HEK293 (cell line): ENCODE results near the gene PRKCQ.

Experiments used
- ZNF274 ChIP-seq, 2 experiments: fragments of 200-500 bp in 1 of 2; fragments of 450-650 bp in 1 of 2; sonication (Bioruptor generic) in 1 of 2; formaldehyde crosslinking in 1 of 2; IDR thresholded peaks; 2 replicates each; pipeline versions ENCODE4 v1.5.1 to v1.6.1; 2014 to 2016; ENCODE audit warnings: borderline replicate concordance in 1 of 2, inconsistent platforms in 1 of 2, low read length in 1 of 2, missing biosample characterization in 1 of 2, missing genetic modification characterization in 1 of 2
- ZNF404 ChIP-seq: fragments of 450-650 bp; formaldehyde crosslinking; IDR thresholded peaks from 2 replicates; pipeline ENCODE4 v1.5.1; 2017; ENCODE audit warnings: missing biosample characterization, missing genetic modification characterization
- ZNF596 ChIP-seq: fragments of 450-650 bp; IDR thresholded peaks from 2 replicates; pipeline ENCODE4 v1.5.0; 2018; ENCODE audit warnings: missing biosample characterization, mild to moderate bottlenecking, missing genetic modification characterization, moderate library complexity
- ZNF707 ChIP-seq: fragments of 450-650 bp; formaldehyde crosslinking; IDR thresholded peaks from 2 replicates; pipeline ENCODE4 v1.5.1; 2016; ENCODE audit warnings: missing biosample characterization, missing genetic modification characterization
- TF ChIP-seq, protein P1 (sequence below): fragments of 450-650 bp; formaldehyde crosslinking; IDR thresholded peaks from 2 replicates; pipeline ENCODE4 v1.5.1; 2016; ENCODE audit warnings: missing biosample characterization, missing genetic modification characterization
- TF ChIP-seq, protein P2 (sequence below): fragments of 450-650 bp; formaldehyde crosslinking; IDR thresholded peaks from 2 replicates; pipeline ENCODE4 v1.5.1; 2016; ENCODE audit warnings: missing biosample characterization, missing genetic modification characterization
- TF ChIP-seq, protein P3 (sequence below): fragments of 450-650 bp; formaldehyde crosslinking; IDR thresholded peaks from 2 replicates; pipeline ENCODE4 v1.5.1; 2016; ENCODE audit warnings: missing biosample characterization, missing genetic modification characterization
- TF ChIP-seq, protein P4 (sequence below): fragments of 450-650 bp; formaldehyde crosslinking; IDR thresholded peaks from 2 replicates; pipeline ENCODE4 v1.5.1; 2017; ENCODE audit warnings: missing biosample characterization, missing genetic modification characterization

DNA sequence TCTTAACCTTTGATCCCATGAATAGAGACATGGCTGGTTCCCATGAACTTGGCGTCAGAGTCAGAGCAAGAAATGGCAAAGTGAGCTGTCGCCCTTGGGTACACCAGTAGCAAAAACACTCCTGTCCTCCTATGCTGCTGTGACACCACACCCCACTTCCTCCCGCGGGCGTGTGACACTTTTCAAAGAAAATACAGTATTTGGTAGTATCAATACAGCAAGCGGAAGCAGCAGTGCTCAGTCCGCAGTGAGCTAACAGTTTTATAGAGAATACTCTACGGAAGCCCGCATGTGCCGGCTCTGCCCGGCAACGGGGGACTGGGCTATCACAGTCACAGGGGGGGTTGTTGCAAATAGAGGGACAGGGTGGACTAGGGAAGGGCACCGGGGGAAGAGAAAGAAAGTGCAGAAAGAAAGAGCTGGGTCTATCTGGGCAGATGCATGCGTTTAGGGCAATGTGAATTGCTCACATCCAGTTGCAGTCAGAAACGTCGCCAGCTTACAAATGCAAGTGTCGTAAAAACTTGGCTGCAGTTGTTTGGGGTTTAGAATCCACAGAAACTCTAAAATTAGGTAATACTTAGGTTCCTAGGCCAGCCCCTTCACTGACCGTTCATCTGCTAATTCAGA is 49.8 kb downstream of the PRKCQ start:
- TF ChIP-seq, protein P1, sequence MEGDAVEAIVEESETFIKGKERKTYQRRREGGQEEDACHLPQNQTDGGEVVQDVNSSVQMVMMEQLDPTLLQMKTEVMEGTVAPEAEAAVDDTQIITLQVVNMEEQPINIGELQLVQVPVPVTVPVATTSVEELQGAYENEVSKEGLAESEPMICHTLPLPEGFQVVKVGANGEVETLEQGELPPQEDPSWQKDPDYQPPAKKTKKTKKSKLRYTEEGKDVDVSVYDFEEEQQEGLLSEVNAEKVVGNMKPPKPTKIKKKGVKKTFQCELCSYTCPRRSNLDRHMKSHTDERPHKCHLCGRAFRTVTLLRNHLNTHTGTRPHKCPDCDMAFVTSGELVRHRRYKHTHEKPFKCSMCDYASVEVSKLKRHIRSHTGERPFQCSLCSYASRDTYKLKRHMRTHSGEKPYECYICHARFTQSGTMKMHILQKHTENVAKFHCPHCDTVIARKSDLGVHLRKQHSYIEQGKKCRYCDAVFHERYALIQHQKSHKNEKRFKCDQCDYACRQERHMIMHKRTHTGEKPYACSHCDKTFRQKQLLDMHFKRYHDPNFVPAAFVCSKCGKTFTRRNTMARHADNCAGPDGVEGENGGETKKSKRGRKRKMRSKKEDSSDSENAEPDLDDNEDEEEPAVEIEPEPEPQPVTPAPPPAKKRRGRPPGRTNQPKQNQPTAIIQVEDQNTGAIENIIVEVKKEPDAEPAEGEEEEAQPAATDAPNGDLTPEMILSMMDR, result no peak
- TF ChIP-seq ZNF596 (tag by site-specific recombination) (no peak), ZNF274 (IDR thresholded peaks at IDR 0.05; ENCODE audit: low read length) (no peak), ZNF274 (tag by site-specific recombination; IDR thresholded peaks at IDR 0.05; ENCODE audit: borderline replicate concordance) (no peak), ZNF404 (no peak), ZNF707 (tag by site-specific recombination) (no peak)
- TF ChIP-seq, protein P2, sequence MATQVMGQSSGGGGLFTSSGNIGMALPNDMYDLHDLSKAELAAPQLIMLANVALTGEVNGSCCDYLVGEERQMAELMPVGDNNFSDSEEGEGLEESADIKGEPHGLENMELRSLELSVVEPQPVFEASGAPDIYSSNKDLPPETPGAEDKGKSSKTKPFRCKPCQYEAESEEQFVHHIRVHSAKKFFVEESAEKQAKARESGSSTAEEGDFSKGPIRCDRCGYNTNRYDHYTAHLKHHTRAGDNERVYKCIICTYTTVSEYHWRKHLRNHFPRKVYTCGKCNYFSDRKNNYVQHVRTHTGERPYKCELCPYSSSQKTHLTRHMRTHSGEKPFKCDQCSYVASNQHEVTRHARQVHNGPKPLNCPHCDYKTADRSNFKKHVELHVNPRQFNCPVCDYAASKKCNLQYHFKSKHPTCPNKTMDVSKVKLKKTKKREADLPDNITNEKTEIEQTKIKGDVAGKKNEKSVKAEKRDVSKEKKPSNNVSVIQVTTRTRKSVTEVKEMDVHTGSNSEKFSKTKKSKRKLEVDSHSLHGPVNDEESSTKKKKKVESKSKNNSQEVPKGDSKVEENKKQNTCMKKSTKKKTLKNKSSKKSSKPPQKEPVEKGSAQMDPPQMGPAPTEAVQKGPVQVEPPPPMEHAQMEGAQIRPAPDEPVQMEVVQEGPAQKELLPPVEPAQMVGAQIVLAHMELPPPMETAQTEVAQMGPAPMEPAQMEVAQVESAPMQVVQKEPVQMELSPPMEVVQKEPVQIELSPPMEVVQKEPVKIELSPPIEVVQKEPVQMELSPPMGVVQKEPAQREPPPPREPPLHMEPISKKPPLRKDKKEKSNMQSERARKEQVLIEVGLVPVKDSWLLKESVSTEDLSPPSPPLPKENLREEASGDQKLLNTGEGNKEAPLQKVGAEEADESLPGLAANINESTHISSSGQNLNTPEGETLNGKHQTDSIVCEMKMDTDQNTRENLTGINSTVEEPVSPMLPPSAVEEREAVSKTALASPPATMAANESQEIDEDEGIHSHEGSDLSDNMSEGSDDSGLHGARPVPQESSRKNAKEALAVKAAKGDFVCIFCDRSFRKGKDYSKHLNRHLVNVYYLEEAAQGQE (tag by site-specific recombination), result no peak
- TF ChIP-seq, protein P3, sequence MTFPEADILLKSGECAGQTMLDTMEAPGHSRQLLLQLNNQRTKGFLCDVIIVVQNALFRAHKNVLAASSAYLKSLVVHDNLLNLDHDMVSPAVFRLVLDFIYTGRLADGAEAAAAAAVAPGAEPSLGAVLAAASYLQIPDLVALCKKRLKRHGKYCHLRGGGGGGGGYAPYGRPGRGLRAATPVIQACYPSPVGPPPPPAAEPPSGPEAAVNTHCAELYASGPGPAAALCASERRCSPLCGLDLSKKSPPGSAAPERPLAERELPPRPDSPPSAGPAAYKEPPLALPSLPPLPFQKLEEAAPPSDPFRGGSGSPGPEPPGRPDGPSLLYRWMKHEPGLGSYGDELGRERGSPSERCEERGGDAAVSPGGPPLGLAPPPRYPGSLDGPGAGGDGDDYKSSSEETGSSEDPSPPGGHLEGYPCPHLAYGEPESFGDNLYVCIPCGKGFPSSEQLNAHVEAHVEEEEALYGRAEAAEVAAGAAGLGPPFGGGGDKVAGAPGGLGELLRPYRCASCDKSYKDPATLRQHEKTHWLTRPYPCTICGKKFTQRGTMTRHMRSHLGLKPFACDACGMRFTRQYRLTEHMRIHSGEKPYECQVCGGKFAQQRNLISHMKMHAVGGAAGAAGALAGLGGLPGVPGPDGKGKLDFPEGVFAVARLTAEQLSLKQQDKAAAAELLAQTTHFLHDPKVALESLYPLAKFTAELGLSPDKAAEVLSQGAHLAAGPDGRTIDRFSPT, result no peak
- TF ChIP-seq, protein P4, sequence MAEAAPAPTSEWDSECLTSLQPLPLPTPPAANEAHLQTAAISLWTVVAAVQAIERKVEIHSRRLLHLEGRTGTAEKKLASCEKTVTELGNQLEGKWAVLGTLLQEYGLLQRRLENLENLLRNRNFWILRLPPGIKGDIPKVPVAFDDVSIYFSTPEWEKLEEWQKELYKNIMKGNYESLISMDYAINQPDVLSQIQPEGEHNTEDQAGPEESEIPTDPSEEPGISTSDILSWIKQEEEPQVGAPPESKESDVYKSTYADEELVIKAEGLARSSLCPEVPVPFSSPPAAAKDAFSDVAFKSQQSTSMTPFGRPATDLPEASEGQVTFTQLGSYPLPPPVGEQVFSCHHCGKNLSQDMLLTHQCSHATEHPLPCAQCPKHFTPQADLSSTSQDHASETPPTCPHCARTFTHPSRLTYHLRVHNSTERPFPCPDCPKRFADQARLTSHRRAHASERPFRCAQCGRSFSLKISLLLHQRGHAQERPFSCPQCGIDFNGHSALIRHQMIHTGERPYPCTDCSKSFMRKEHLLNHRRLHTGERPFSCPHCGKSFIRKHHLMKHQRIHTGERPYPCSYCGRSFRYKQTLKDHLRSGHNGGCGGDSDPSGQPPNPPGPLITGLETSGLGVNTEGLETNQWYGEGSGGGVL (tag by site-specific recombination), result no peak
